ENCODE data around the gene FOXL2. TPM values are rescaled to one million over a fixed set of nuclear protein-coding genes. Genes with fewer than 3 reads are reported as not detected.

FOXL2 gene
- not detected in 2 replicates for total RNA-seq (2014; rRNA removed; shearing (Covaris generic); ENCODE audit: low replicate concordance)

DNA sequence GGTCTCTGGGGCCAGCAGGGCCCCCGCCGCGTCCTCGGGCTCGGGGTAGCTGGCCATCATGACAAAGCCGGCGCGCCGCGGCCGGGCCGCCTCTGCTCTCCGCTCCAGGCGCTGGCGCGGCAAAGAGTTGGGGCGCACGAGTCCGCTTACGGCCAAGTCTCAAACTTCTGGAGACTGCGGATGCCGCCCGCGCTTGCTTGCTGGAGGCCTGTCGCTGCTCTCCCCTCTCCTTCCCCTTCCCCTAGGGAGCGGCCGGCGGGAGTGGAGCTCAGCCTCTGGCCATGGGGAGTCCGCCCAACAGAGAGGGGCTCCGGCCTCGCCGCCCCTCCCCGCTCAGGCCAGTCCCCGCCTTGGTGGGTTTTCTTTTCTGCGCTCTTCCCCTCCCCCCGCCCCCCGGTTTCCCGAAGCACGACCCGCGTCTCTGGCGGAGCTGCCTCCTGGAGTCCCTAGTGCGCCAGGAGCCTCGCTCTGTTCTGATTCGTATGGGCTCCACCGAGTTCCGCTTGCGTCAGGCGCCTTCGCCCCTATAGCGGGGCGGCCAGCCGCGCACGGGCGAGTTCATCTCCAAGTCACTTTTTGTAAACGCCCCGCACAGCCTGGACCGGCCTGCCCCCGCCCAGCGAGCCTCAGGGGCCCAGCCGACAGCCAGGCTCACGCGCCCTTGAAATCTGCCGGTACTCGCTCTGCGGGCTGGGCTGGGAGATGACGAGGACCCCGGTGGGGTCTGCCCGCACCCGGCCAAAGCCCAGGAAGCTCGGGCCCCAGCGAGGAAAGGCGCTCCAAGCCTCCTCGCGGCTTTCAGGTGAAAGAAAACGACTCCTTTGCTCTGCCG lies at the start of gene FOXL2, which contains the start of gene FOXL2NB:
Gene FOXL2, minus strand, starts transcription at position 475 of the 832 bp plus-strand sequence. Its CDS starts 415 bp downstream, at position 60.
Gene FOXL2NB, plus strand, starts transcription at position 555 of the 832 bp plus-strand sequence. Its CDS starts 148 bp downstream, at position 703.
- in situ Hi-C loops (cut with HindIII; ENCODE audit: low pct_unique_long_range_greater_than_20kb, low sequenced_read_pairs): no loop called here
- no peak for DNase-seq (ENCODE audit: low read depth)

DNA sequence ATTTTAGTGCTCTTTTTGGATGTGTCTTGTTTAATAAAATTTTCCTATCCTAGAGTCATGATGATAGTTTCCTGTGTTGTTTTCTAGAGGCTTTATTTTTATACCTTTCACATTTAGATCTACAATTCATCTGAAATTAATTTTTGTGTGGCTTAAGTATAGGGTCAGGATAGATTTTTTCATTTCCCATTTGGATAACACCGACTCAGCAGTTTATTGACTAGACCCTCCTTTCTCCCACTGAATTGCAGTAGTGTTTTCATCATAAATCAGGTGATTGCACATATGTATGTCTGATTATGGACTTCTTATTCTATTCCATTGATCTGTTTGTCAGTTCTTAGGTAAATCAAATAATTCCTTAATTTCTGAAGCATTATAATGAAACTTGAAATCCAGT lies 48.8 kb upstream of the FOXL2 start:
- DNase-seq (ENCODE audit: low read depth): no peak
- in situ Hi-C loops (cut with HindIII; ENCODE audit: low pct_unique_long_range_greater_than_20kb, low sequenced_read_pairs): no loop called here

DNA sequence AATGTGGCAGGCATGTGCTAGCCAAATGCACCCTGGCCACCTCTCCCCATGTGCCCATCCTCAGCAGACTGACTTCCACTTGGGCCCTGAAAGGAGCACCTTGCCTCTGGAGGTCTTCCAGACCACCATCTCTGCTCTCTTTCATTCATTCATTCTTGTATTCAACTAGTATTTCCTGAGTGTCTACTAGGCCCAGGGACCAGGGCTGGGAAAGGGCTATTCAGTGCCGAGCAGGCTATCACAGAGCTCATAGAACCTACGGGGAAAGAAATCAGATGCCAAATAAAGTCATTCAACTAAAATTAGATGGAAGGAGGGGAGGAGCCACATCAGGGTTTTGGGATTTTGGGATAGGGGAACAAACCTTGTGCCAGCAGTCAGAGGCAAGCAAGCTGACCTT lies 40.2 kb upstream of the FOXL2 start:
- in situ Hi-C loops (cut with HindIII; ENCODE audit: low pct_unique_long_range_greater_than_20kb, low sequenced_read_pairs): no loop called here
- no peak for DNase-seq (ENCODE audit: low read depth)

DNA sequence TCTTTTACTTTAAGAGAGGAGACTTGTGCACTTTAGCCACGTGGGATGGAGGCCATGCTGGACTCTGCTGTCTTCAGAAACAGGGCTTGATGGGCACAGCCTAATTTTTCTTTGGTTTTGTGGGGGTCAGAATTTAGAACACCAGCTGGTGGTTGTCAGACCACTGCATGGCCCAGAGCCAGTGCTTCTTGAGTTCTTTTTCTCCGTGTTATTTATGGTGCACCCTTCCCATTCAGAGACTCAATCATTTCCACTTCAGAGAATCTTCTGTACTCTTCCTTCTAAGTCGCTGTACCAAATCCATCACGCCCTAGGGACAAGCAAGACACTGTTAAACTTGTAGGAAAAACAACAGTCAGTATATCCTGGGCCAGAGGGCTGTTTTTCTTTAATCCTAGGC lies 39.0 kb upstream of the FOXL2 start:
- in situ Hi-C loops (cut with HindIII; ENCODE audit: low pct_unique_long_range_greater_than_20kb, low sequenced_read_pairs): no loop called here
- no peak for DNase-seq (ENCODE audit: low read depth)

DNA sequence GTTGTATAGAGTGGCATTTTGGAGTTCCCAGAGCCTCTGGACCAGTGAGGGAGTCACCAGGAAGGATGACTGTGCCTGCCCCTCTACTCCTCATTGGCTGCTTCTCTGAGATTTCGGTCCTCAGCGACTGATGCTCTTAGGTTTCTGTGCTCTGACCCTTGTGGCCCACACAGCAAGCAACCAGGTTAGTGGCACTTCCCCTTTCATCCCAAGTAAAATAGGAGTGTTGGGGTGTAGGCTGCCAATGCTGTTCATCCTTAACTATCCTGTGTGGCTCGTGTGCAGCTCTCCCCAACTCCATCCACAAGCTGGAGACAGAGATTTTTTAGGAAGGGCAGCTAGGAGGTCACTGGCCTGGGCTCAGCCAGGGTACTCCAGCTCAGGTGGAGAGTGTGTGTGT lies 37.9 kb upstream of the FOXL2 start:
- no peak for DNase-seq (ENCODE audit: low read depth)

DNA sequence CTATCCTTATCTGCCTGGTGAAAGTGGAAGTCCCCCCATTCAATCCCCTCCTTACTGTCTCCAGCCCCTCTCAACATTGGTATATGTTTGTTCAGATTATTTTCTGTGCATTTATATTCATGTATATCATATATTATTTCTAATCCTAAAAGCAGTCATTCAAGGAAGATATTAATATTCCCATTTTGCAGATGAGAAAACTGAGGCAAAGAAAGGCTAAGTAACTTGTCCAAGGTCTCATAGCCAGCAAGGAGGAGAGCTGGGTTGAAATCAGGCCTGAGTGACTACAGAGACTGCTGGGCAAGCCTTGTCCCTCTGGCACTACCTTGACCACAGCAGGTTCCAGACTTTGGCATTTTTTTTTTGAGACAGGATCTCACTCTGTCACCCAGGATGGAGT lies 29.1 kb upstream of the FOXL2 start:
- in situ Hi-C loops (cut with HindIII; ENCODE audit: low pct_unique_long_range_greater_than_20kb, low sequenced_read_pairs): no loop called here
- no peak for DNase-seq (ENCODE audit: low read depth)

More for the DNA sequence above, 37.9 kb upstream of the FOXL2 start:
- in situ Hi-C loops (cut with HindIII; ENCODE audit: low pct_unique_long_range_greater_than_20kb, low sequenced_read_pairs): no loop called here

DNA sequence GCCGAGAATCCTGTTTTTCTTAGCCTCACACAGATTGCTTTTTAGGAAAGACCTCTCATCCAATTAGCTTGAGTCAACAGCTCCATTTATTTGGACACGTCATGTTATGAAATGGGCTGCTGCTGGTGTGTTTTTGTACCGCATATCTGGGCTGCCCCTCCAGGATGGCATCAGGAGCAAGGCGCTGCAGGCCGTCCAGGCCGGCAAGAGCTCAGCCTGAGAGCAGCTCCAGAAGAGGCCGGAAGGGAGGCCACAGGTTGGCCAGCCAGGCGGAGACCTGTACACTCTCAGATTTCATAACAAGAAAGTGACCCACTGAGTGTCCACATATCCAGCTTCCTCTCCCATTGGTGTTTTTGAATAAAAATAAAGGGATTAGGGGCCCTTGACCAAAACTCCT lies 28.4 kb upstream of the FOXL2 start:
- no peak for DNase-seq (ENCODE audit: low read depth)
- in situ Hi-C loops (cut with HindIII; ENCODE audit: low pct_unique_long_range_greater_than_20kb, low sequenced_read_pairs): no loop called here

DNA sequence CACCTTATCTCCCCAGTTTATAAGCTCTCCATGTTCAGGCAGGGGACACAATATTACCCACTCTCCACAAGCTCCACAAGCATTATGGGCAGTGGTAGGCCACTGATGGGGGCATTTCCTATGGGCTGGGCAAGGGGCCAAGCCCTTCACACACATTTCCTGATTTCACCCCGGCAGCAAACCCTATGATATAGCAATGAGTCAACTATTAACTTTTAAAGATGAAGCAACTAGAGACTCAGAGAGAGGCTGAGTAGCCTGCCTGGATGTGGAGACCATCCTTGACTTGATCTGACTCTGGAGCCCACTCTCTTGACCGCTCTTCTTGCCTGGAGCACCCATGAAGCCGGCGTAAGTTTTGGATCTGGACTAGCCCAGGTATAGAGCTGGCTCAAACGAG lies 27.5 kb upstream of the FOXL2 start:
- in situ Hi-C loops (cut with HindIII; ENCODE audit: low pct_unique_long_range_greater_than_20kb, low sequenced_read_pairs): no loop called here
- DNase-seq (ENCODE audit: low read depth): no peak

DNA sequence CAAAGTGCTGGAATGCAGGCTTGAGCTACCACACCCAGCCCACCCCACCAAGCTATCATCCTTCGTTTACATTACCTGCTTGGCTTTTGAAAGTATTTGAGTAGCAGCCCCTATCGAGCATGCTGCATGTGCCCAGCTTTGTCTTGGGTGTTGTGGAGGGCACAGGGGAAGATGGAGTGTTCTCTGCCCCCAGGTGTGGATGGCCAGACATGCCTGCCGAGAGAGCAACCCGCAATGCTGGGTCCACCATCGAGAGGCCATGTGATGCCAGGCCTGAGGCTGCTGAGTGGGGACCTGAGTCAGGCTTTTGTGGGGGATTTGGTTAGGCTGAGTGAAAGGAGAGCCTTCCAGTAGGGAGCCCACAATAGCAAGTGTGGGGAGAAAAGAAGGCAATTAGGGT lies 26.0 kb upstream of the FOXL2 start:
- in situ Hi-C loops (cut with HindIII; ENCODE audit: low pct_unique_long_range_greater_than_20kb, low sequenced_read_pairs): no loop called here

DNA sequence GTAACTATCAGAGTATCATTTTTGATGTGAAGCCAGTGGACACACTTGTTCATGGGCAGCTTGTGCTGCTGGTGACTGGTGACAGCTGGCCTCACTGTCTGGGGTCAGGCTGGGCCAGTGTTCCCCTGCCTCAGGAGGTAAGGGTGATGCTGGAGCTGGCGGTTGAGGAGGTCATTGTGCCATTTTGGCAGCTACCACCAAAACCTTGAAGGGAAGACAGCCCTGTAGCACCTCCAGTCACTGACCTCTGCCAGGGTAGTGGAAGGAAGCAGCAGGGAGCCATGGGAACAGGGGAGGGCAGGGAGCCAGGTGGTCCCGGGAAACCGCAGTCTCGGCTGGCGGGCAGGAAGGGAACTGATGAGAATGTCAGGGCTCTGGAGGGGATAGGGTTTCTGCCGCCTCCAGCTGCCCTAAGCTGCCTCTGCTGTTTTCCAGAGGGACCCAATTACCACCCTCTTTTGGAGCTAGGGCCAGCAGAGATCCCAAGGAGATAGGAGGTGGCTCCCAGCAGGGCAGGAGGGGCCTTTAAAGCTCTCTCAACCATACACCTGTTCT lies 24.9 kb upstream of the FOXL2 start:
- in situ Hi-C loops (cut with HindIII; ENCODE audit: low pct_unique_long_range_greater_than_20kb, low sequenced_read_pairs): no loop called here

More for the DNA sequence above, 26.0 kb upstream of the FOXL2 start:
- DNase-seq (ENCODE audit: low read depth): no peak

DNA sequence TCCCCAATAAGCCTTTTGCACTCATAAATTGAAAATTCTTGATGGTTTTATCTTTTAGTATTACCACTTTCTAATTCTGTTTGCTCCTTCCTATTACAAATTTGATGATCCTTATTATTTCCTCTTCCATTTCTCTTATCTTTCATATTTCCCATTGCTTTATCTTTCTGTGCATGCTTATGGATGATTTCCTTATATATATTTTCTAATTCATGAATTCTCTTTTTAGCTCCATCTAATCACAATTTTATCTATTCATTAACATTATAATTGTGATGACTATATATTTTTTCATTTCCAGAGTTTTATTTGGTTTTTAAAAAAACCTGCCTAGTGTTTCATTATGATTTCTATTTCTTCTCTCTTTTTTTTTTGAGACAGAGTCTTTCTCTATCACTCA lies 18.0 kb upstream of the FOXL2 start:
- DNase-seq (ENCODE audit: low read depth): no peak
- in situ Hi-C loops (cut with HindIII; ENCODE audit: low pct_unique_long_range_greater_than_20kb, low sequenced_read_pairs): no loop called here

More for the DNA sequence above, 24.9 kb upstream of the FOXL2 start:
- DNase-seq (ENCODE audit: low read depth): no peak

DNA sequence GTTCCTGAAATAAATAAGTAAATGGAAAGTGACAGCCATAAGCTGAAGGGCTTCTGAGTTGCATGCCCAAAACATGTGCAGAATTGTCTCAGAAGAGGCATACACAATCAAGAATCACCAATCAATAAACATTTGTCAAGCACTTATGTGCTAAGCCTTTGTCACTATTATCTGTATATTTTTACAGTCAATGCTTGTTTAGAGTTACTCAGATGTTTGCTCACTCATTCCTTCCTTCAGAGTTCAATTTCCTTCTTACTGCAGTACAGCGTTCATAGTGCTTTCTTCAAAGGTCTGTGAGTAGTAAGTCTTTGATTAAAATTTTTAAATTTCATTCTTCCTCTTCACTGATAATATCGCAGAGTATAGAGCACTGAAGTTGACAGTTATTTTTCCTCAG lies 17.3 kb upstream of the FOXL2 start:
- in situ Hi-C loops (cut with HindIII; ENCODE audit: low pct_unique_long_range_greater_than_20kb, low sequenced_read_pairs): no loop called here
- DNase-seq (ENCODE audit: low read depth): no peak

DNA sequence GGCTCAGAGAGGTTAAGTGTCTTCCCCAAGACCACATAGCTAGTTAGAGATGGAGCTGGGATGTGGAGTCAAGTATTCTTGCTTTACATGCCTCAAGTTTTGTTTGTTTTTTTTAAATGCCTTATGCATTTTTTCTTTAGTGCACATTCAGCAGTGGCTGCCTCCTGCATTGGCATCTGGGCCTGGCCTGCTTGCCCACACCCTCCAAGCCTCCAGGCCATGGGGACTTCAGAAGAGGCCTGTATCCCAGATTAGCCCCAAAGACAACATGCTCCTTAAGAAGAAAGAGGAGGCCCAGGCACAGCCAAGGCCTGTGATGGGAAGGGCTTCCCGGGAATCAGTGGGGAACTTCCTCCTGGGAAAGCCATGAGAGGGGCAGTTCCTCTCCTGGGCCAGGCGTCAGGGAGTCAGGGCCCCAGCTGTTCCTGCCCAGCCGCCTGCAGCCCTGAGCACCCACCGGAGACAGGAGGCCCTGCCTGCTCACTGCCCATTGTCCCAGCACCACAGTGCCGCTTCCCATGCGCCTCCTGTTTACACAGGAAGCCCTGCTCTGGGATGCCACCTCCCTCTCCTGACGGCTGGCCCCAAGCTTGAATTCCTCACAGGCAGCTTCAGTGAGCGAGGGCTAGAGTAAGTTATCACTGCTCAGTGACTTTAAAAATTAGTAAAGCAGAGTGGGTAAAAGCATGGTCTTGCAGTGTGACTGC lies 16.1 kb upstream of the FOXL2 start:
- DNase-seq (ENCODE audit: low read depth): no peak
- in situ Hi-C loops (cut with HindIII; ENCODE audit: low pct_unique_long_range_greater_than_20kb, low sequenced_read_pairs): no loop called here

DNA sequence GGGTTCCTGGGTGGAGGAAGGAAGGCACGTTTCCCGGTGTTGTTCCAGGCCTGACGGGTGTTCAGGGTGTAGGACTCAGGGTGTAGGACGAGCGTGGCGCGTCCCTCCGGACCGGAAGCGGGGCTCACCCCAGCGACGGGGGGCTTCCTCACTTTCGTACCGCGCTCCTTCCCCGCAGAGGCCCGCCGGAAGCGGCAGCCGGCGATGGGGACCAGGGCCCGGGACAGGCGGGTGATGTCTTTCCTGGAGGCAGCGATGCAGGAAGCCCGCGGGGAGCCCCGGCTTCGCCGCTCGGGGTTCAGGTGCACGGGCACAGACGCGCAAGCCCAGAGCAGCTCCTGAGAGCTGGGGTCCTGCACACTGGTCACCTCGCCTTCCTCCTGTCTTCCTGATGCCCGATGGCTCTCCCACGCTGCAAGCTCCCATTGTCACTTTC lies 13.5 kb upstream of the FOXL2 start:
- no peak for DNase-seq (ENCODE audit: low read depth)
- in situ Hi-C loops (cut with HindIII; ENCODE audit: low pct_unique_long_range_greater_than_20kb, low sequenced_read_pairs): no loop called here

DNA sequence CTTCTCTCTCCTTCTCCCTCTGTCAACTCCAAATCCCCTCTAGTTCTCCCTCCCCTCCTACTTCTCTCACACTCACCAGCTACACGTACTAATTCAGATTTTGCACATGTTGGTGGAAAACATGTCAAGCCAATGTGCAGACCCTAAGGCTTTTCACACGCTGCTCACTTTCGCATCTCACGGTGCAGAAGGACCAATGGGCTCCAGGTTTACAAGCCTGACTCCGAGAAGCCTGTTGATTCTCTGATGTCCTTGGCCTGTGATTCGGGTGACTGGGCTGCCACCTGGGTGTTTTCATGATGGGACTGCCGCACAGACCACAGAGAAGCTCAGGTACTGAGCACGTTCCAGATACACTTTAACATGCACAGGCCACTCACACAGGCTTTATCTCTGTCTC lies 3.8 kb upstream of the FOXL2 start:
- DNase-seq (ENCODE audit: low read depth): no peak
- in situ Hi-C loops (cut with HindIII; ENCODE audit: low pct_unique_long_range_greater_than_20kb, low sequenced_read_pairs): no loop called here

DNA sequence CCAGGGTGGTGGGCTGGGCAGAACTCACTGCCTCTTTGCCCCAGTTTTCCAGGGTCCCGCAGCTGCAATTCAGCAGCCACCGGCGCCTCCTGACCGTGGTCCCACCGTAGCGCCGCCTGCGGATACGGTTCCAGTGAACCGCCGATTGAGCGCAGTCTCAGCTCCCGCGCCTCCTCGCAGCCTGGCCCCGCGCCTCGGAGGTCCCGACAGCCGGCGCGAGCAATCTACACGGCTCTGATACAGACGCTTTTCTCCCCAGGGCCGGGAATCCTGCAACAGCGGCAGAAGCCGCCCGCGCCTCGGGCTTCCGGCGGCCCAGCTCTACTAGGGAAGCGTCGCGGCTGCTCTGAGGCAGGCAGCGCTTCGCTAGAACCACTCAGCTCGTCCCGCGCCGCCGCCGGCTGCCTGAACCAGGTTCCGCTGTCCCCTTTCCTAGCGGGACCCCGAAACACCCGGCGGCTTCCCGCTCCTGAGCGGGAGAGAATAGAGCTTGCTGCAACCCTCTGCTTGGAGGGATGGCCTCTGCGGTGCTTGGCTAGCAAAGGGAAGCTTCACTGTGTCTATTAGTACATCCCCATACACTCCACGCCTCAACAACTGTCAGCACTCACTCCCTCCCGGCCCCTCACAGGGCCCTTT lies 3.2 kb upstream of the FOXL2 start:
- DNase-seq (ENCODE audit: low read depth): no peak
- in situ Hi-C loops (cut with HindIII; ENCODE audit: low pct_unique_long_range_greater_than_20kb, low sequenced_read_pairs): no loop called here

DNA sequence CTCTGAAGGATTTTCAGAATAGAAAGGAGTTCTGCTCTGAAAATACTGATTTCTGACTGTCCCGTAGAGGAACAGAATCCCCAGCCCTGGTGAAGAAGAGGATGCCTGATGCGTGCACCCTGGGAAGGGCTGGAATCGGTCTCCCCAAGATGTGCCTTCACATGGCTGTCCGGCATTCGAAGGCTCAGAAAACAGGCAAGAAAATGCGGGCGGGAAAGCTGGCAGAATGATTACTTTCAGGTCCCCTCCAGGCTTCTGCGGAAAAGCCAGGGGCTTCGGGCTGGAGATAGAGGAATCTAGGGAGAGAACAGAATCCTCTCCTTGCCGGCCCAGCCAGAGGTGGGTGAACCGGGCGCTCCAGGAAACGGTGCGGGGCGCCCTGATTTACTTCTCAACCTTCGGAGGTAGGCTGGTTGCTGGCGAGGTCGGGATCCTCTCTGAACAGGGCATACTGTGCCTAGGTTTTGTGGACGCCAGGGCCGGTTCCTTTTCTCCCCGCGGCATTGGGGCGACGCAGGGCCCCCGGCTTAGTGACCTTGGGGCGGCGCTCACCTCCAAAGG lies 2.6 kb upstream of the FOXL2 start:
- in situ Hi-C loops (cut with HindIII; ENCODE audit: low pct_unique_long_range_greater_than_20kb, low sequenced_read_pairs): no loop called here

DNA sequence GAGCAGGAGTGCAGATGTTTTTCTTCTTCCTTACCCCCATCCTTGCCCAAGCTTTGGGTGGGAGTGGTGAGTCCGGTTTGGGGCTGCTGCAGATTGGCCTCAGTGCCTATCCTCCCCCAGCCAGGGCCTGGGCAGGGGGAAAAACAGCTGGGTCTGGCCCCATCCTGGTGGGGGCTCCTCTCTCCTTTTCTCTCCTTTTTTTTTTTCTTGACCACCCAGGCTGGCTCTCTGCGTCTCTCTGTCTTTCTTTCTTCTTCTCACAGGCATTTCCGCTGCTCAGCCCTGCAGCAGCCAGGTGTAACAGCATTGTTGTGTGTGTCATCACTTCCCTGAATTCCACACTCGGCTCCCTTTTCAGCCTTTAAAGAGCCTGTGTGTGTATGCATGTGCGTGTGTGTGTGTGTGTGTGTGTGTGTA lies 2.1 kb upstream of the FOXL2 start:
- in situ Hi-C loops (cut with HindIII; ENCODE audit: low pct_unique_long_range_greater_than_20kb, low sequenced_read_pairs): no loop called here

More for the DNA sequence above, 2.6 kb upstream of the FOXL2 start:
- DNase-seq (ENCODE audit: low read depth): no peak

More for the DNA sequence above, 2.1 kb upstream of the FOXL2 start:
- DNase-seq (ENCODE audit: low read depth): no peak
